Adrenal gland (tissue), 12 donors: ENCODE results near the gene TPRG1L. TPM values are rescaled to one million over a fixed set of nuclear protein-coding genes. Genes with fewer than 3 reads are reported as not detected.

ENCODE experiments used
- DNase-seq, 7 donors: peaks; one replicate each; pipeline ENCODE4 v3.0.0-alpha.2; 2019 to 2020
- H3K27ac ChIP-seq, 5 donors: fragments of 200-600 bp; sonication (generic) in 4 of 5; 1 replicate in 3 of 5; 2 replicates in 2 of 5; pipeline versions ENCODE4 v1.5.1 to v1.8.0; 2016 to 2020; ENCODE audit warnings: mild to moderate bottlenecking in 1 of 5
- H3K27me3 ChIP-seq: fragments of 200-600 bp; 2 replicates; pipeline ENCODE4 v1.8.0; 2021
- H3K36me3 ChIP-seq, 2 donors: fragments of 200-600 bp; replicated peaks in 1 of 2; 1 replicate in 1 of 2; 2 replicates in 1 of 2; pipeline versions ENCODE4 v1.5.1 to v1.8.0; 2018 to 2022
- H3K4me1 ChIP-seq, 2 donors: fragments of 200-600 bp; replicated peaks in 1 of 2; 1 replicate in 1 of 2; 2 replicates in 1 of 2; pipeline versions ENCODE4 v1.5.1 to v1.8.0; 2018 to 2021
- H3K4me3 ChIP-seq, 4 donors: fragments of 200-600 bp; sonication (generic) in 3 of 4; one replicate each; pipeline ENCODE4 v1.5.1; 2016 to 2018
- H3K9me3 ChIP-seq, 3 donors: fragments of 200-600 bp; sonication (generic) in 1 of 3; replicated peaks in 1 of 3; 1 replicate in 2 of 3; 2 replicates in 1 of 3; pipeline versions ENCODE4 v1.5.1 to v1.8.0; 2016 to 2021
- CTCF ChIP-seq, 6 experiments: fragments of 450-650 bp in 4 of 6; fragments of 200-600 bp in 2 of 6; sonication (generic) in 1 of 6; IDR thresholded peaks; 1 replicate in 5 of 6; 2 replicates in 1 of 6; pipeline versions ENCODE4 v1.5.1 to v1.8.0; 2016 to 2021; ENCODE audit warnings: antibody characterized with exemption in 6 of 6, mild to moderate bottlenecking in 2 of 6, moderate library complexity in 1 of 6
- POLR2A ChIP-seq, 2 donors: fragments of 450-650 bp; IDR thresholded peaks; one replicate each; pipeline ENCODE4 v1.6.1; 2017; ENCODE audit warnings: antibody characterized with exemption in 2 of 2, mild to moderate bottlenecking in 2 of 2, moderate library complexity in 1 of 2
- WGBS, 4 donors: extraction: QIAGEN DNeasy Blood & Tissue Kit in 2 of 4; methylation state at CpG; one replicate each; pipeline versions ENCODE4 v1.1.5 to v1.1.7; 2013 to 2017; 5-methylcytosine and 5-hydroxymethylcytosine counted together
- intact Hi-C, 2 donors: fragments of 100-400 bp; cut with DNase I; formaldehyde crosslinking; loops; one replicate each; pipeline versions ENCODE4 v1.14.1 to v1.15.0; 2022 to 2023
- polyA plus RNA-seq, 3 donors: library from polyadenylated mRNA; stranded (reverse); fragments of 200-250 nt in 2 of 3; fragments of 350-450 nt in 1 of 3; fragmentation: Illumina TruSeq in 1 of 3; extraction: RNeasy Lipid Tissue Mini Kit (QIAGEN cat#74804) in 1 of 3; gene quantifications; one replicate each; pipeline ENCODE4 v1.2.3, GENCODE V29; 2013 to 2014
- total RNA-seq, 9 donors: library from RNA; depleted of rRNA in 4 of 9; stranded (reverse); fragments of >200 nt in 4 of 9; fragments of 120-200 nt in 1 of 9; fragmentation: NEBNext Ultra II Directional in 1 of 9; extraction: Animal tissue kit (Norgen Biotek cat#: 25700) in 1 of 9; gene quantifications; one replicate each; pipeline versions ENCODE4 v1.1.0 to v1.2.4, GENCODE V29; 2013 to 2023
- donor health status: healthy with polysubstance abuse.
- donor health status: Bipolar disorder and iron deficiency.
- donor health status: DM: yes; HTN: yes; CAD: no.
- donor health status: DM: no; HTN: no; CAD: no.
- donor health status: DM: no; HTN: no; CAD: no.
- donor health status: DM: yes; HTN: yes; CAD: no.

TPRG1L gene
- total and polyA plus RNA-seq, 12 donors: 15.8 to 52.1 (median 41.4) TPM

- no peak overlapping the region for H3K27ac ChIP-seq
- TF ChIP-seq CTCF (IDR thresholded peaks at IDR 0.05) (no peak), POLR2A (IDR thresholded peaks at IDR 0.05) (no peak)
- no peaks in the 10 kb centered on the region for H3K36me3 ChIP-seq
- intact Hi-C loops: no loop called here
- DNase-seq: no peak
- H3K9me3 ChIP-seq: no peaks in the 10 kb centered on the region
- H3K4me3 ChIP-seq: no peak overlapping the region
- H3K4me1 ChIP-seq: peaks cover 0 to 7% of the 10 kb centered on the region in 2 donors
- WGBS, 4 donors: 89 to 91% (median 90%) methylated on average over 12 to 14 of the region's 14 CpGs
- H3K27me3 ChIP-seq: no peaks in the 10 kb centered on the region
These were observed 40.0 kb downstream of the TPRG1L start for GRCh38 chr1:3664700-3665375.

GRCh38 chr1:3668148-3668547 lies 43.3 kb downstream of the TPRG1L start:
- DNase-seq: no peak
- no peak overlapping the region for H3K27ac ChIP-seq
- no peaks in the 10 kb centered on the region for H3K9me3 ChIP-seq
- H3K27me3 ChIP-seq: peaks cover 4% of the 10 kb centered on the region
- WGBS, 4 donors: 73 to 84% (median 75%) methylated on average over 8 of the region's 8 CpGs
- no peak overlapping the region for H3K4me3 ChIP-seq
- H3K4me1 ChIP-seq: peaks cover 0 to 7% of the 10 kb centered on the region in 2 donors
- TF ChIP-seq POLR2A (IDR thresholded peaks at IDR 0.05) (no peak), CTCF (IDR thresholded peaks at IDR 0.05) (no peak)
- H3K36me3 ChIP-seq: no peaks in the 10 kb centered on the region
- intact Hi-C loops: no loop called here

GRCh38 chr1:3668585-3669300 lies 43.9 kb downstream of the TPRG1L start:
- H3K36me3 ChIP-seq: no peaks in the 10 kb centered on the region
- H3K9me3 ChIP-seq: no peaks in the 10 kb centered on the region
- TF ChIP-seq POLR2A (IDR thresholded peaks at IDR 0.05): no peak
- no peak for TF ChIP-seq CTCF (IDR thresholded peaks at IDR 0.05)
- no peak overlapping the region for H3K27ac ChIP-seq
- intact Hi-C loops: no loop called here
- 13 to 20% (median 17%) methylated on average over 9 to 30 of the region's 30 CpGs for WGBS, 4 donors
- H3K4me3 ChIP-seq: no peak overlapping the region
- H3K4me1 ChIP-seq: peaks cover 0 to 7% of the 10 kb centered on the region in 2 donors
- DNase-seq: peak; percentile 90 to 94 (median 93)
- peaks cover 4% of the 10 kb centered on the region for H3K27me3 ChIP-seq

GRCh38 chr1:3669421-3669821 lies 44.6 kb downstream of the TPRG1L start:
- no peaks in the 10 kb centered on the region for H3K36me3 ChIP-seq
- H3K27me3 ChIP-seq: peaks cover 4% of the 10 kb centered on the region
- H3K4me3 ChIP-seq: no peak overlapping the region

More at GRCh38 chr1:3669421-3669821, 44.6 kb downstream of the TPRG1L start:
- DNase-seq: no peak
- no peaks in the 10 kb centered on the region for H3K9me3 ChIP-seq
- H3K4me1 ChIP-seq: peaks cover 0 to 7% of the 10 kb centered on the region in 2 donors
- 66 to 75% (median 71%) methylated on average over 10 to 14 of the region's 14 CpGs for WGBS, 4 donors
- no peak overlapping the region for H3K27ac ChIP-seq
- TF ChIP-seq POLR2A (IDR thresholded peaks at IDR 0.05): no peak
- no peak for TF ChIP-seq CTCF (IDR thresholded peaks at IDR 0.05)
- intact Hi-C loops: no loop called here
